Stimulated activated naive CD4-positive, alpha-beta T cell treated with Interleukin-2 at 50 U/mL for 16 hours (primary cell): ENCODE measurements around the gene OR2H2.
A peak's percentile ranks its signal among the peaks of the same experiment; 100 is the strongest.

Source experiments
- DNase-seq: peaks from one replicate; lab custom pipeline; 2025; lab: John Stamatoyannopoulos, UW

The OR2H2 gene

DNA sequence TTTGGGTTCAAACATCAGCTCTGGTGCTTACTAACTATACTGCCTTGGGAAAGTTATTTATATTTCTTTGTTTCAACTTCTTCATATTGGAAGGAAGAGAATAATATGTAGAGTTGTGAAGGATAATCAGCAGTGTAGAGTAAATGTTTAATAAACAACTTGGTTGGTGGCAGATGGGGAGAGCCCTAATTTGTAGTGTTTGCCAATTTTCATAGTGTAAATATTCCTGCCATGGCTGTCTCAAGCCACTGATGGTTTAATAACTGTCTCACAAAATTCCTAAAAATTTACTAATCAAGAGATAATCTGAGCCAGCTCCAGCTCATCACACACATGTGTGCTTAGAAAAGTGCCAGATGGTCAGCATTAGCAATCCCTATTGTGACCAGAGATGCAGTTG is at the start of gene OR2H2:
TSS of gene OR2H2 (plus strand) at position 301 of the 400 bp plus-strand sequence. CDS start 2,824 bp downstream, outside the sequence.
- DNase-seq: no peak

DNA sequence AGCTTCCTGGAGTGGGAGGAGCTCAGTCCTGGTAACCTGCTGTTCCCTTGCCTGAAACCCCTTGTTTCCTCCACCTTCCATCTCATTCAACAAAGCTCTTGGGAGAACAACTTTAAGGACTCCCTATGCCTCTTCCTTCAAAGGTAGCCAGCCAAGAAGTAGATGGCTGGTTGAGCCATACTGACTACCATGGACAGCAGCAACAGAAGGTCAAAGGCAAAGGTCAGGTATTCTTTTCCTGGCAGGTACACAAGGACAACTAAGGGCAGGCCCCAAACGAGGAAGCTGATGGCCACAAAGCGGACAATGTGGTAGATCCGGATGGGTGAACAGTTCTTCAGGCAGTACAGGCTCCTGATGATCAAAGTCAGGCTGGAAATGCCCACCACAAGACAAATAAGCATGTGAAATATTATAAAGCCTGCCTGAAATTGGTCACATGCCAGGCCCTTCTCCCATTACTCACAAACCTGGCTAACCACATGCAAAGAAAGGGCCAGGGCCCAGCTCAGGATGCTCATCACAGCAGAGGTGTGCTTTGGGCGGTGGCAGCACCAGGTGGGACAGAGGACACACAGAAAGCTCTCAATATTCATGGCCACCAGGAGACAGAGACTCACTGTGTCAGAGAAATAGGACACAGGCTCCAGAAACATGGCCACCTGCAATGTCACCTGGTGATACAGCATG is 47.1 kb upstream of the OR2H2 start:
- DNase-seq: no peak

DNA sequence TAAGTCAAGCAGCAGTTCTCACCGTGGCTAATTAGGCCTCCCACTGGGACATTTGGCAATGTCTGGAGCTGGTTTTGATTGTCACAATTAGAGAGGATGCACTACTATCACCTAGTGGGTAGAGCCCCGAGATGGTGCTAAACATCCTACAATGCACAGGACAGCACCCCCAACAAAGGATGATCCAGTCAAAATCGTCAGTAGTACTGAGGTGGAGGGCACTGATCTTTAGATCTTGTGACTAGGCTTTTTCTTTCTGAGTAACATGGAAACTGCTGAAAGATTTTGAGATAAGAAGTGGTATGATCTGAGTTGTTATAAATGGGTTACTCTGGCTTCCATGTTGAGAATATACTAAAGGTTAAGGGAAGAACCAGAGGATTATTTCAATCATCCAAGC is 37.3 kb upstream of the OR2H2 start:
- DNase-seq: no peak

DNA sequence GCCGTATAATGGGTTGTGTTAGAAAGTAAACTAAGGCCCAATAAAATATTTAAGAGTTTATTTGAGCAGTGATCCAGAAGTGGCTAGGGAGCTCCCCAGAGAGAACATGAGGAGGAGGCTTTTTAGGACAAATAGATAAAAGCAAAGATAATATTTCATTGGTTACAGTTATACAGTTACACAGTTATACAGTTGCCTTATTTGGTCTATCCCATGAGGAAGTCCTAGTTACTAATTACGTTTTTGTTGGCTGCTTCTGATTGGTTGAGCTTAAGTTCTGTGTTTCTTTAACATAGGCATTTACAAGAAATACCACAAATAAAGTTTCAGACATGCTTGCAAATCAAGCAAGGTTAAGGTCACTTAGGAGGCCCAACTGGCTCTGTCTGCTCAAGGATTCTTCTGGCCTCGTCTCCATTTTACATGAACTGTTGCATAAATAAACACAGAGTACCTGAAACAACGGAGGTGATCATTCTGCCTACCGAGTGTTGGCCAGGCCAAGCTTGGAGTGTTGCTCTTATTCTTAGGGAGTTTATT is 32.3 kb upstream of the OR2H2 start:
- DNase-seq: no peak

DNA sequence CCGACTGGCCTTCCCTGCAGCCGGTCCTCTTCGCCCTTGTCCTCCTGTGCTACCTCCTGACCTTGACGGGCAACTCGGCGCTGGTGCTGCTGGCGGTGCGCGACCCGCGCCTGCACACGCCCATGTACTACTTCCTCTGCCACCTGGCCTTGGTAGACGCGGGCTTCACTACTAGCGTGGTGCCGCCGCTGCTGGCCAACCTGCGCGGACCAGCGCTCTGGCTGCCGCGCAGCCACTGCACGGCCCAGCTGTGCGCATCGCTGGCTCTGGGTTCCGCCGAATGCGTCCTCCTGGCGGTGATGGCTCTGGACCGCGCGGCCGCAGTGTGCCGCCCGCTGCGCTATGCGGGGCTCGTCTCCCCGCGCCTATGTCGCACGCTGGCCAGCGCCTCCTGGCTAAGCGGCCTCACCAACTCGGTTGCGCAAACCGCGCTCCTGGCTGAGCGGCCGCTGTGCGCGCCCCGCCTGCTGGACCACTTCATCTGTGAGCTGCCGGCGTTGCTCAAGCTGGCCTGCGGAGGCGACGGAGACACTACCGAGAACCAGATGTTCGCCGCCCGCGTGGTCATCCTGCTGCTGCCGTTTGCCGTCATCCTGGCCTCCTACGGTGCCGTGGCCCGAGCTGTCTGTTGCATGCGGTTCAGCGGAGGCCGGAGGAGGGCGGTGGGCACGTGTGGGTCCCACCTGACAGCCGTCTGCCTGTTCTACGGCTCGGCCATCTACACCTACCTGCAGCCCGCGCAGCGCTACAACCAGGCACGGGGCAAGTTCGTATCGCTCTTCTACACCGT is 31.5 kb upstream of the OR2H2 start:
- peak; percentile 8 for DNase-seq

DNA sequence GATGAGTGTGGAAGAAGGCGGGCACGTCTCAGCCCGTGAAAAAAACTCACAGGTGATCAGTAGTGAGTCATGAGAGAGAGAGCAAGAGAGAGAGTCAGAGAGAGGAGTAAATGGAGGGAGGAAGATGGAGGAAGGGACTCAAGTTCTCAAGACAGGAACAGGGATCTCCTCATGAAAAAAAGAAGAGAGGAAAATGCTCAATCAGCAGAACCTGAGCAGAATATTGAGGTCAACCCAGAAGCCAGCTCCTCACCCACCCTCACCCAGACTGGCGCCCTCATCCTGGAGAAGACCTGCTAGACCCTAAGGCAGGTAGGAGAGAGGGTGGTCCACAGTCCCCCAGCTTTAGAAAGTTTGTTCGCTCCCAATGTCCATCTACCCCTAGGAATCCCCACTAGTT is 30.2 kb upstream of the OR2H2 start:
- DNase-seq: no peak

DNA sequence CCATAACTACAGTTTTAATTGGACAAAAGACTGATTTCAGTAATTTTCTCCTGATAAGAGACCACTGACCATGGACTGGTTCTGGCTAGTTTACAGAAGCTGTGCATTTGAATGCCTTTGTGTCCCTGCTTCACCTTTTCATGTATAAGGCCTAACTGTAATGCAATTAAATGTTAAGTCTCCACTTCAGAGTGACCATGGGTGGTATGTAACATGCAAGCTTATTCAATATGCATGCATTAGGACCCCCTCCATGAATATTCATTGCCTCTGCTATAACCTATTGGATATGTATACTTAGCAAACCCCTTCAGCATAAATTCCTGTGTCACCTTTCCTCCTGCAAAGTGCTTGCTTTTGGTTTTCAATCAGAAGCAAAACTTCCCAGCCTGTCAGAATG is 27.6 kb upstream of the OR2H2 start:
- DNase-seq: no peak

DNA sequence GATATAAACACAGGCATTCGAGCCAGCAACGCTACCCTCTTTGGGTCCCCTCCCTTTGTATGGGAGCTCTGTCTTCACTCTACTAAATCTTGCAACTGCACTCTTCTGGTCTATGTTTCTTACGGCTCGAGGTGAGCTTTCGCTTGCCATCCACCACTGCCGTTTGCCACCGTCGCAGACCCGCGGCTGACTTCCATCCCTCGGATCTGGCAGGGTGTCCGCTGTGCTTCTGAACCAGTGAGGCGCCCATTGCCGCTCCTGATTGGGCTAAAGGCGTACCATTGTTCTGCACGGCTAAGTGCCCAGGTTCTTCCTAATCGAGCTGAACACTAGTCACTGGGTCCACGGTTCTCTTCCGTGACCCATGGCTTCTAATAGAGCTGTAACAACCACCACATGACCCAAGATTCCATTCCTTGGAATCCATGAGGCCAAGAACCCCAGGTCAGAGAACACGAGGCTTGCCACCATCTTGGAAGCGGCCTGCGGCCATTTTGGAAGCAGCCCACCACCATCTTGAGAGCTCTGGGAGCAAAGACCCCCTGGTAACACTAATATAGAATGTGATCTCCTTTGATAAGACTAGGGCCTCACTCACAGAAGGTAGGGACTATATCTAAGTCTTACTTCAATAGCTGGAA is 26.4 kb upstream of the OR2H2 start:
- no peak for DNase-seq

DNA sequence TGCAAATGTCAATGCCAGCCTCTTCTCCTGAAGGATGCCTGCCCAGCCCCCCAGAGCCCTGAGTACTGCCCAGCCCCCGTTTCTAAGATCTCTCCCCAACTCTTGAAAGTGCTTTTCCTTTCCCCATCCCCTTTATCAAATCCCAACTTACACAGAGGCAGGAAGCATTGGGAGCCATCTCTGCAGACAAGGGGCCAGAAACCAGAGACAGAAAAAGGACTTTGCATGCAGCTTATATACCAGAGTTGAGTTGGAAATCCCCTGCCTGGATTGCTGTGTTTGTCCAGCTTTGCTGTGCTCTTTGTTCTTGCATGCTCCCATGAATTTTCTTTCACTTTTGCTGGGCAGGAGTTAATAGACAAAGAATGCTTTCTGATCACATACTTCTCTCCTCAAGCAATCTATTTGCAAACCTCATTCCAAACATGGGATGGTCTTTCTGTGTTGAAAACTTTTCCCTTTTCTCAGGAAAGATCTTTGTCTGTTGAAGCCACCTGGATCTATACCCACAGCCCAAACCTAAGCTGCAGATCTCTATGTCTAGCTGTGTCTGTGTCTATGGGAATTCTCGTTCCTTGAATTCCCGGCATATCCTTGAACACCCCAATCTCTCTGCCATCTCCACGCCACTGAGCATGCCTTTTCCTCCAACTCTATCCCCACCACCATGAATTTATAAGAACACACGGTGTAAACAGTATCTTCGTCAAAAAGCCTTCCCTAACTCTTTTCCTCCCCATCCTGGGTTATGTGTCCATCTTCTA is 25.2 kb upstream of the OR2H2 start, which contains the start of gene UBD:
TSS of gene UBD (minus strand) at position 209 of the 764 bp plus-strand sequence. CDS start at position 178, 31 bp downstream.
- DNase-seq: no peak

DNA sequence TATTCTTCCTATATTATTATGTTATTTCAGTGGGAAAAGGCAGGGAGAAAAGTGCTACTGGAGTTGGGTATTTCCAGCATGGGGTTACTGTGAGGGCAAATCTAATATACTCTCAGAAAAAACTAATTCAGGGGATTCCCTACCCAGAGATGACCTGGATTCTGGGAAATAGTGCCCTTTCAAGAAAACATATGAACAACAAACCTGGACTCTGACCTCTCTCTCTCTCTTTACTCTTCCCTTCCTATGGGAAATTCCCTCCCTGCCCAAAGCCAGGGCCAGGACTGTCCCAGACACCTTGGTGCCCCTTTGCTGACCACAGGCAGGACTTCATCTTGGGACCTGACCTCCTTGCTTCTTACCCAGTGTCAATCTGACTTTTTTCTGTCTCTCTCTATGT is 23.8 kb upstream of the OR2H2 start:
- DNase-seq: no peak

DNA sequence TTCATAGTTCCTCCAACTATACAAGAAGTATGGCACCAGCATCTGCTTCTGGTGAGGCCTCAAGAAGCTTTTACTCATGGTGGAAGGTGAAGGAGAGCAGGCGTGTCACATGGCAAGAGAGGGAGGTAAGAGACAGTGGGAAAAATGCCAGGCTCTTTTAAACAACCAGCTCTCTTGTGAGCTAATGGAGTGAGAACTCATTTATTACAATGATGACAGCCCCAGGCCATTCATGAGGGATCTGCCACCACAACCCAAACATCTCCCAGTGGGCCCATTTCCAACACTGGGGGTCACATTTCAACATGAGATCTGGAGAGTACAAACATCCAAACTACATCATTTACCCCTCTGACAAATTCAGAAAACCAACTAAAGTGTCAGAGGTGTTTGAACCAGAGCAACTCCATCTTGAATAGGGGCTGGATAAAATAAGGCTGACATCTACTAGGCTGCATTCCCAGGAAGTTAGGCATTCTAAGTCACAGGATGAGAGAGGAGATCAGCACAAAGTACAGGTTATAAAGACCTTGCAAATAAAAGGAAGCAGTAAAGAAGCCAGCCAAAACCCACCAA is 23.2 kb upstream of the OR2H2 start:
- DNase-seq: no peak

DNA sequence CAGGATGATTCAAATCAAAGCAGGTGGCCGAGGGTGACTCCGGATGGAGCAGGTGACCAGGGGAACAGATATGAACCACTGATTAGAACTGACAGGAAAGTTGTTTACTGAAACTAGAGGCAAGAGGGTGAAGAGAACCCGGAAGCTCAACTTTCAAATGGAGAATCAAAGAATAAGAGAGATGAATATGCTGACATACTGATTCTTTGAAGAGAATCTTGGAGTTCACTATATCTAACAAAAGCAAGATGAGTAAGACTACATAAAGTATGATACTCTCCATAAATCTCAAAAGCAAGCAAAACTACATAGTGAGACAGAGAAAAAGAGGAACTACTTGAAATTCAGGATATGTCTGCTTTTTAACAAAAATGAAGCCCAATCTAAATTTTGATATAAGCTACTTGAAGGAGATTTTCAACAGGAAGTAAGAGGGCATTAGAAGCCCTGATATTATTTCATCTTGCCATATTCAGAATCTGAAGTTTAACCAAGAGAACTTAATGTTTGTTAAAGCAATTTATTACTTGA is 21.4 kb upstream of the OR2H2 start:
- no peak for DNase-seq

DNA sequence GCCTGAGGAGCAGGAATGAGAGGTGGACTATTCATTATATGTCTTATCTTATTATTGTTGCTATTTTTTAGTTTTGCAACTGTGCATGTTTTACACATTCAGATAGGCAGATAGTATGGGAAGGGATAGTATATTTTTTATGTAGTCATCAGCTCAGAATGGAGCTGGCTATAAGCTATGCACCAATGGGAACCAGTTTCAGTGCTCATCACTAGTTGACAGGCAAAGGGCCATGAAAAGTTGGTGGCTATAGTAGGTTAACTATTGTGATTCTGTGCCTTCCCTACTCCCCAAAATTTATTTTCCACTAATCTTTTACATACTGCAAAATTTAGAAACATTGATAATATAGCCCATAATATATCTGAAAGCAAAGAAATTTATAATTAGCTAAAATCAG is 20.0 kb upstream of the OR2H2 start:
- no peak for DNase-seq

DNA sequence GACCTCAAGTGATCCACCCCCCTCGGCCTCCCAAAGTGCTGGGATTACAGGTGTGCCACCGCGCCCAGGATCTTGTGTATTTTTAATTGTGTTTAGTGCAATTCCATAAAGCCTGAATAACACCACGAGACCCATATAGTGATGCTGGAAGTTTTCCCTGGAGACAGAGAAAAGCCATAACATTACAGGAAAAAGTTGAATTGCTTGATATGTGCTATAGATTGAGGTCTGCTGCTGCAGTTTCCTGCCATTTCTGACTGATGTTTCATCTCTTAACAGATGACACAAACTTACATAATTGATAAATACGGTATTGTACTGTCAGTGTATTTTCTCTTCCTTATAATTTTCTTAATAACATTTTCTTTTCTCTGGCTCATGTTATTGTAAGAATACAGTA is 18.1 kb upstream of the OR2H2 start:
- no peak for DNase-seq

DNA sequence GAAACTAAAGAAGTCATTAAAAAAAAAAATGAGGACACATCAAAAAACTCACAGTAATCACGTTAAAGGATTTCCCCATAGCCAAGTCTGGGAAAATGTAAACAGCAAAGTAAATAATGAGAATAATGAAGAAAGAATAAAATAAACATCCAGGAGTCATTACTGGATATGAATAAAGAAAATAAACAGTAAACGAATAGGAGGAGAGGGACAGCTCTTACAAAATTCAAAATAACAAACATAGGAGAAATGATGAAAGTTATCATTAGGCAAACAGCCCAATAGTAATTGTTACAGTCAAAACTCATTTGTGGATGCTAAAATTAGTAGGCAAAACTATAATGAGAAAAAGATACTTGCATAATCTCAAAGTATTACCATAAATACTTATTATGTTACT is 17.4 kb upstream of the OR2H2 start:
- no peak for DNase-seq

DNA sequence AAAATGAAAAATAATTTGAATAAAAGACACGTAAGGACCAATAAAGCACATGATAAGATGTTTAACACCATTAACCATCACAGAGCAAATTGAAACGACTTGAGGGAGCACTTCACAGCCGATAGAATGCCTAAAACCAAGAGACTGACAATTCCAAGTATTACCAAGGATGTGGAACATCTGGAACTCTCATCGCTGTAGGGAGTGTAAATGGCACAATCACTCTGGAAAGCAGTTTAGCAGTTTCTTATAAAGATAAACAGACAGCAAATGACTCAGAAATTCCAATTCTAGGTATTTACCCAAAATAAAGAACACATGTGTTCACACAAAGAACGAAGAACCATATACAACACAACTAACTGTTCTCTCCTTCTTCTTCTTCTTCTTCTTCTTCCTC is 16.9 kb upstream of the OR2H2 start:
- DNase-seq: no peak

DNA sequence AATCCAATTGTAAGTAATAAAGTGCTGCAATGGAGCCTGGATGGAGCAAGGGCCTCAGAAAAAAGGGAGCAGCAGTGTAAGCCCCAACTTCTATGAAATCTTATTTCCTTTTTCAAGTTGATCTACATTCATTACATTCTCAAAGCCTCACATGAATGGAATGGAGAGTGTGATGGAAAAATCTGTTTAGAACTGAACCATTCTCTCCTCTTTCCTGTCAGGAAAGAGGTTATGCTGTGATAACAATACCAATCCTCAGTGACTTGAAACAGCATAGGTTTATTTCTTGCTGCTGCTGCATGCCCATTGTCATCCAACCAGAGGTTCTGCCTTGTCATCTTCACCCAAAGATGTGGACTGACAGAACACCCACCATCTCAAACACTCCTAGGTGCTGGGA is 8.9 kb upstream of the OR2H2 start:
- no peak for DNase-seq

DNA sequence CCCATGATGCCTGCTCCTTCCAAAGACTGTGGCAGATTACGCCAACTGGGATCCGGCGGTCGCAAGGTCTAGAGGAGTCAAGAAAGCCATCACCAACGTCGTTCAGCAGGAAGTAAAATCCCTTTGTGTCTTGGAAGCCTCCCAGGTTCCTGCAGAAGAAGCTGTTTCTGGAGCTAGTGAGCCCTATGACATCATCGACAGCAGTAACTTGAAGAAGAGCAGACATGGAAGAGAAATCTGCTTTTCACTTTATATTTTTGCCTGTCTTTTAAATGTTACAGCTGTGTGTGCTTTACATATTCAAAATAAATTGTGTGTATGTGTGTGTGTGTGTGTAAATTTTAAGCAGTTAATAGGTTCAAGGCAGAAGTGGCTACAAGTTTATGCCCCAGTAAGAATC is 7.4 kb upstream of the OR2H2 start:
- no peak for DNase-seq

DNA sequence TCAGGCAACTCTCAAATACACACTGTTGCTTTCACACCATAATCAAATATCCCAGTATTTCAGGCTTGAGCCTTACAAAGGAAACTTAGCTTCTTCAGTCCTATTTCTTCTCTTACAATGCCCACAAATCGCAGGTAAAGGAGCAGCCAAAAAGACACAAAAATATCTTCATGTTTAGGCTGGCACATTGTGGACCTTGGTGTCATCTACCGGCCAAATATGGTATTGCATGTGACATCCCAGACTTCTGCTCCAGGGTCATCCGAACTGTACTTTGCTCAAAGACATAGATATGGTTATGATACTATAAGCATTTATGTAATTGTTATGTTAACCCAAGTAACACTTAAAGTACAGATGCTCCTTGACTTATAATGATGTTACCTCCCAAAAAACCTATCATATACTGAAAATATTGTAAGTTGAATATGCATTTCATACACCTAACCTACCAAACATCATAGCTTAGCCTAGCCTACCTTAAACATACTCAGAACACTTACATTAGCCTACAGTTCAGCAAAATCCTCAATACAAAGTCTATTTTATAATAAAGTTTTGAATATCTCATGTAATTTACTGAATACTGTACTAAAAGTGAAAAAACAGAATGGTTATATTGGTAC is 4.6 kb downstream of the OR2H2 start:
- peak; percentile 20 for DNase-seq

DNA sequence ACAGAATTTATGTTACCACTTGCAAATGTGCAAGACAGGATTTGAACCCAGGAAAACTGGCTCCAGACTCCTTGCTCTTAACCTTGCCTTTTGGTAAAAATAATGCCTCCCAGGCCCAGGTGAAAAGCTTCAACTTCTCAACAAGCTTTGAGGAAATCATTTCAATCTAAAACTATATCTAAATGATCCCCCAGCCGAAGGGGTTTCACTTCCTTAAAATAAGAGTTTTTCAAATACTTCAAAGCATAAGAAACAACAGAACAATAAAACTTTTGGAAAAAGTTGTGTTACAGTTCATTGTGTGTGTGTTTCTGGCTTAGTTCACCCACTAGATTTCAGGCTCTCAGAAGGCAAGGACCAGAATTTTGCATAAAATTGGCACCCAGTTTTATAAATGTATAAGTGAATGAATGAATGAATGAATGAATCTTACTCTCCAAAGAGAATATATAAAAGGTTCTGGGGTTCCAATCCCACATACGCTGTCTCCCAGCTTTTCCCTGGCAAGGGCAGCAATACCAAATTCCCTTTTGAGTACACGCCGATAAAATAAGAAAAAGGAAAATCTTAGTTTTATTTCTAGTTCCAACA is 5.4 kb downstream of the OR2H2 start:
- DNase-seq: no peak

DNA sequence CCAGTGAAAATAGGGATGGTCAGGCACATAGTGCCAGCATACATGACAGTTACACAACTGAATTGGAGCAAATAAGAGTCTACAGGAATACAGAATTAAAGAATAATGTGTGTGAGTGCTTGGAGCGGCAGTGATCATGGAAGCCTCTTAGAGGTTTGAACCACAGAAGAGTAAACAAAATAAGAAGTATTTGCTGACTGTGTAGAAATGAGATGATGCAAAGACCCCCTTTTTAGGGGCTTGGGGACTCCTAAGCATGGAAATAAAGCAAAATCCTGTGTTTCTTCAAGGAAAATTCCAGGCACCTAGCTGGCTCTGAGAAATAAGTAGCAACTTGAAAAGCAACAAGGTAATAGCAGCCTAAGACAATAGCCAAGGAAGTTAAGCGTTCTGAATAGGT is 6.8 kb downstream of the OR2H2 start:
- DNase-seq: no peak
